Subcutaneous adipose tissue (tissue), 4 donors: ENCODE measurements around the gene RGCC. TPM values are rescaled to one million over a fixed set of nuclear protein-coding genes. Genes with fewer than 3 reads are reported as not detected.

Experiments used
- CTCF ChIP-seq: fragments of 450-650 bp; IDR thresholded peaks from one replicate; pipeline ENCODE4 v1.5.1; 2016; ENCODE audit warnings: low read depth, mild to moderate bottlenecking, control low read depth, antibody characterized with exemption, moderate library complexity
- total RNA-seq, 4 donors: library from RNA; depleted of rRNA; stranded (reverse); fragments of >200 nt; gene quantifications; one replicate each; pipeline ENCODE4 v1.1.0, GENCODE V29; 2016

The RGCC gene
- total RNA-seq, 4 donors from 2014 or later = 105 to 259 (median 203) TPM

GRCh38 chr13:41495044-41495443 is 37.7 kb downstream of the RGCC start:
- TF ChIP-seq CTCF = no peak

GRCh38 chr13:41496420-41497234 is 39.3 kb downstream of the RGCC start:
- no peak for TF ChIP-seq CTCF

GRCh38 chr13:41497436-41497835 is 40.1 kb downstream of the RGCC start:
- TF ChIP-seq CTCF = no peak

GRCh38 chr13:41499452-41499851 is 42.1 kb downstream of the RGCC start:
- no peak for TF ChIP-seq CTCF

GRCh38 chr13:41500511-41500910 is 43.2 kb downstream of the RGCC start:
- no peak for TF ChIP-seq CTCF

GRCh38 chr13:41501281-41501680 is 43.9 kb downstream of the RGCC start:
- no peak for TF ChIP-seq CTCF

GRCh38 chr13:41502031-41502430 is 44.7 kb downstream of the RGCC start:
- no peak for TF ChIP-seq CTCF
